ENCODE measurements around the gene KIF6.

KIF6 gene

DNA sequence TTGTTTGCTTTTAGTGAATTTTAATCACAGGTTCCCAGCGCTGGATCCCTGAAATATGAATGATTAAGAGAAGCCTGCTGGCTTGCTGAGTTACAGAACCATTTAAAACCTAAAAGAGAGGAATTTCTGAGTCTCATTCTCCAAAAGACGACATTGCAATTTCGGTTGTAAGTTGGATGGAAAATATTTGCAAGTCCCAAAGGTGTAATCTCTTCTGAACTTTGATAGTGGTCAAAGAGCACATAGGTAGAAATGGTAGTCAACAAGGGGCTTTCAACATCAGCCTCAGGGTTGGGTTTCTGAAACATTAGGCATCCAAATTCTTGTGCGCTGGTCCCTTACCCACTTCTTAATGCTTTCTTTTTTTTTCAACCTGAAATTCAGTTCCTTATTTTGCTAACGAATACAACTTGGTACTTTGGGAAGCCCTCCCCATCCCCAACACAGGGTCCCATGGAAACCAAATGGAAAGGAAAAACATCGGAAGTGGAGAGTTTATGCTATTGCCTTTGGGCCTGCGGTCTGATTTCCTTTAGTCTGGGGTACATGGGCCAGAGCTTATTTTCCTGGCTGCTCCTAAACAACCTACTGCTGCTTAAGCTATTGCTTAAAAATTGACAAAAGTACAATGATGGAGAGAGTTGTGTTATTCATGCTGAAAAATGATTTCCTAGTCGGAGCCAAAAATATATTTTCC is 285.7 kb downstream of the KIF6 start:
- no peak for DNase-seq

DNA sequence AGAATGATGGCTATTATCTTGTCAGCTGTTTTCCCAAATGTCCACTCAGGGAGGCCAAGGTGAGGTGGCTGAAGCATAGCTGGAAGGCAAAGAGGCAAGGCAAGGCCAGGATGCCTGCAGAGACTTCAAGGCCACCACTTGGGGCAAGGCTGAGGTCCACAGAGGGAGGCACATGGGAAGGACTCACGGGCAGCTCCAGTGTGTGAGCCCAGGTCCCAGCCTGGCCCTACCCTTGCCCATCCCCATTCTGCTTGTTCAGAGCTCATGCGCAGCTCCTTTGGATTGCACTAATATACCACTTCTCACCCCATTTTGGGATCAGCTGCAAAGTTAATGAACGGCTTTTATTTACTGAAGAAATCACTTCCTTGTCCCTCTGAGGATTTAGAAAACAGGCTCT is 291.6 kb downstream of the KIF6 start:
- DNase-seq, result no peak

DNA sequence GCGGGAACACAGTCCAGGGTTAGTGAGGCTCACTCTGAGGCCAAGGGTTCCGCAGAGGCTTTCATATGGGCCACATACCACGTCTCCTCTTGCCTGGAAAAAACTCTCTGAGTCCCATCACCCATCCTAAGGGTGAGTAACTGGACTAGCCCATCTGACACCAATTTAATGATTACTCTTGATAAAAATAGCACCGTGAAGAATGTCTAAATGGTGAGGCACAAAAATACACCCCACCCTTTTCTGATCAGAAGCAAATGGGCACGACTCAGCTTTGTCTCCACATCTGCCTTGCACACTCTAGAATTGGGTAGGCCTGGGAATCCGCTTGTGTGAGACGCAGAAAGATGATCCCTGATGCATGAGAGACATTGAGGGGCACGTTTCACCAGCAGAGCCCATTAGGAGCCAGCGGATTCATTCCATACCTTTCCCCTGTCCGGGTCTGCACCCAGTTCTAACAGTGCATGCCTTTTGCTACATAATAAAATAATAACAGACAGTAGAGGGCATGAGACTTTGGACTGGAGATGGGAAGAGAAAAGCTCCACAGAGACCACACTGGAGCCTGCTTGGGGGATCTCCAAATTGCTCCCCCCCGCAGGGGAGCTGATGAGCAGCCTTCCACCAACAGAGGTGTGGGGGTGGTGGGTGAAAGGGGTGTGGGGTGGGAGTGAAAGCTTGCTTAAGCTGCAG is 292.7 kb downstream of the KIF6 start:
- no peak for DNase-seq

DNA sequence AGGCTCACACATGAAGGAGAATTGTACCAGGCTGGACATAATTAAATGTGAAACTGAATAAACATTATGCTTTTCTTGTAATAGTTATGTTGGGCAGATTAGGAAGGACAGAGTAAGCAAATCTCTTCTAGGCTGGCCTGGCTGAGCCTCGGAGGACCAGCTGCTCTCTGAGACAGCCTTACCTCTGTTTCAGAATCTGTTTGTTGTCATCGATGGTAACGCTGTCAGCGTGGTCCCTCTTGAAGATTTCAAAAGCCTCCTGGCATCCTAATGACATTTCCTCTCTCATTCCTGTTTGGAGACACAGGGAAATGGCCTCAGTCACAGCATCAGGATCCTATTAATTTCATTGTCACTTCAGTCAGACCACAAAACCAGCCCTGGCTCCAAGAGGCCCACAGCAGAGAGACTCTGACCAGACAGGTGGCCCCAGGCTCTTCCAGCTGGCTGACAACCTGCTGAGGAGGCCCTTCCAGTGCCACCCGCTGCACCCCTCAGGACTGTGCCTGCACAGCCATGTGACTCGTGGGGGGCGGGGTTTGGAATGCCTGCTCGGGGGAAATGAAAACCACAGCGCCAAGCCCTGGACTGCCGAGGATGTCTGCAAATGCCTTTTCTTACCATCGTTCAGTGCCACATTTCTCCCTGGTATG is 294.2 kb downstream of the KIF6 start:
- DNase-seq, result no peak

DNA sequence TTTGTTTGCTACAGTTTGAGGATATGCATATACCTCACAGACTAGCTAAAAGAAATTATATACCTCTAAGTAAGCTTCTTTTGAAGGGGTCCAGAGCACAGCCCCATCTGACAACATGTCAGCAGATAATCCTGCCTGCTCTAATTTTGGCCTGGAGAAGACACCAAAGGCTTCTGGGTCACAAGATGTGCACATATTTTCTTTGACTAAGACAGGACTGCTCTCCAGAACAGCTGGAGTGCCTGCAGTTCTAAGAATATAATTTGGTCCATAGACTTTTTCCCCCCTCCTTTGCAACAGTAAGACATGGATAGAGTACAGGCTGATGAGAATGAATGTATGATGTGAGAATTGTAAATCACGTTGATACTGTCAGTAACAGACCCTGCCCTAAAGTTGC is 294.8 kb downstream of the KIF6 start:
- DNase-seq, result no peak

DNA sequence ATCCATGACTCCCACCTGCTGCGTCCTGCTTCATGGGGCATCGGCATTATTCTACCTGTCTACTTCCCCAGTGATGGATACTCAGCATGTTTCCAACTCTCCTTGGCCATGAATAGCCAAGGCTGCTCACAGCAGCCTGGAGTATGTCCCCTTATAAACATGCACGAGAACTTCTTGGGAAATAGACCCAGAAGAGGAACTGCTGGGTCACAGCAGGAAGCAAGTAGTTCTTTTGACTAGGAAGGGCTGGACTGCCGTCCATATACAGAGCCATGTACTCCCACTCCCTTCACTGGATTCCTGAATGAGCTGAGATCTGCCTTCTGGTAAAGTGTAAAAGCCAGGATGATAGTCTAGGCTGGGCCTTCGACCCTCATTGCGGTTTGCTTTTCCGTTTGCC is 296.4 kb downstream of the KIF6 start:
- no peak for DNase-seq

DNA sequence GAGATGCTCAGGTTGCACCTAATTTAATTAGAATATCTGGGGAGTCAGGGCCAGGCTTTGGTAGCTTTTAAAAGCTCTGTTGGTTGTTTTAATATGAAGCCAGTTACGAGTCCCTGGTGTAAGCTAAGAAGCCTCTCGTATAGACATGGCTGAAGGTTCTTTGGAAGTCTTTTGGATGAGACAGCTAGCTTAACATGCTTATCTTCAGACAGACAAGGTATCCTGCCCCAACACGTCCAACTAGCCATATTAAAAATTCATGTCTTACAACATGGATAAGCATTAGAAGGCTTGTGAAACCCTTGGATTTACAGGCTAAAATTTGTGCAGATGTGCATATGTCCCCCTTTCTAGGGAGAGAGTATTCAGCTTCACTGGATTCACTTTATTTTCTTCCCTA is 297.1 kb downstream of the KIF6 start:
- DNase-seq, result no peak

DNA sequence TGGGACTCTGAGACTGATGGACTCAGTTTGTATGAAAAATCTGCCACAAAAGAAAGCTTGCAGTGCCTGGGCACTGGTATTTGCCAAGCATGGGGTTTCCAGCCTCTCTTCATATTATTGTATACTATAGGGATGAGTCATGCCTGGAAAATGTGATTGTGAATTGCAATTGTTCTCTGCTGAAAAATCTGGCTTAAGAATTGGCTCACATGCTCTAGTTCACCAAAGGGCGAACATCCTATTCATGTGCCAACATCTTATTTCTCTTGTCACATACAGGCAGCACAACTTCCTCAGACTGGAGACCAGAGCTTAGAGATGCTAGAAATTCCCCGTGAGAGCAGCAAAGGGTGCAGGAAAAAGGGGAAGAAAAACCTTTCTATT is 299.1 kb downstream of the KIF6 start:
- peak; percentile 28 for DNase-seq

DNA sequence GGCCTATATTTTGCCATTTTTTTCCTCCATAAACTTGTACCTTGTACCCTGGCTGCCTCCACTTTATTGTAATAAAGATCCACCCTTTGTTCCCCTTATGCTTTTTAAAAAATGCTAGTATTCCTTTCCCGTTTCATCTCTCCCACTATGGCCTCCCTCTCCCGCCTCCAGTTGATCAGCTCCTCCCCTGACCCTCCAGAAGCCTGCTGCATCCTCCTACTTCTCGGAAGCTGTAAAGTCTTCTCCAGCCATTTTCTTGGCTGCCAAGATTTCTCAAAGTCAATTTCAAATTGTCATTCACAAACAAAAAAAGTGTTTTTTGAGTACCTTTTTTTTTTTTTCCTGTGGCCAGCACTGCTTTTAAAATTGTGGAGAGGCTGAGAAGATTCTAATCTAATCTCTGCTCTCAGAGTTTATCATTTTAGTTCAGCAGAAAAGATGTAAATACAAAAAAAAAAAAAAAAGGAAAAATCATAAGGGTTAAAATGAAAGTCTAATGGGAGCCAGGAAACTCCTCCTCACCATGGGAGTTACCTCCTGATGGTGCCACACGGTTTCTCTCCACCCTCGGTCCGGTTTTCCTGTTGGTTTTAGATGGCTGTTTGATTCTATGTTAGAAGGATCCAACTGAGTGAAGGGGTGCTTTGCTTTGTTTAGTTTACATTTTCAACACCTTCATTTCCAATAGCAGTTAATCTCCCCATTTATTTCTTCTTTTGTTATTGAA is 299.7 kb downstream of the KIF6 start:
- no peak for DNase-seq

DNA sequence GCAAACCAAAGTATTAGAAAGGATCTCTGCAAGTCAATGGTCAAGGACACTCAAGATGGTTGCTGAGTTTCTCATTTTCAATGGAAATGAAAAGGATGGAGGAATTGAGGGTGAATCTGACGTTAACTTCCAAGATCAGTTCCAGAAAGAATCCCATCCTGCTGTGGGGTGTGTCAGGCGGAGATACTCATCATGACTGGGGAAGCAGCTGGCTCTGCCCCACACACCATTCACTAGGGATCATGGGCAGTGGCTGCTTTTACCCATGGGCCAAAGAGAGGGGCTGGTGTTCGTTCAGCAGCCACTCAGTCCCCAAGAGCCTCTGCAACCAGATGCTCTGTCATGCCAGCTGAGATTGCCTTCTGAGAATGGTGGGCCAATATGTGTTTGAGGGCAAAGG is 300.4 kb downstream of the KIF6 start:
- DNase-seq, result no peak

DNA sequence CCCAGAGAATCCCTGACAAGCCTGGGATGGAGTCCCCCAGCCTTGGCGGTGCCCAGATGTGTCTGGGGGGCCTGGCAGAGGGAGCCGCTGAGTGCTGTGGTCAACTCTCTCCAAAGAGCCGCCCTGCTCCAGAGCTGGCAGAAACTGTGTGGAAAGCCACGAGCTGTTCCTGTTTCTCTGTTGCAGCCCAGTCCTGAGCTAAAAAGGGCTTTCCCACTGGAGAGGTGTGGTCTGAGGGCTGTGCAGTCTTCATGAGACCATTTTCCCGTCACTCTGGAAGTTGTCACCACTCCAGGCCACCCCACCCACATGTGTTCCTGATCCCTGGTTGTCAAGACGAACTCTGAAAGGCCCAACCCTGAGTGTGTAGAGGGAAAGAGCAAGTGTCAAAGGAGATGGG is 303.0 kb downstream of the KIF6 start:
- DNase-seq, result no peak

DNA sequence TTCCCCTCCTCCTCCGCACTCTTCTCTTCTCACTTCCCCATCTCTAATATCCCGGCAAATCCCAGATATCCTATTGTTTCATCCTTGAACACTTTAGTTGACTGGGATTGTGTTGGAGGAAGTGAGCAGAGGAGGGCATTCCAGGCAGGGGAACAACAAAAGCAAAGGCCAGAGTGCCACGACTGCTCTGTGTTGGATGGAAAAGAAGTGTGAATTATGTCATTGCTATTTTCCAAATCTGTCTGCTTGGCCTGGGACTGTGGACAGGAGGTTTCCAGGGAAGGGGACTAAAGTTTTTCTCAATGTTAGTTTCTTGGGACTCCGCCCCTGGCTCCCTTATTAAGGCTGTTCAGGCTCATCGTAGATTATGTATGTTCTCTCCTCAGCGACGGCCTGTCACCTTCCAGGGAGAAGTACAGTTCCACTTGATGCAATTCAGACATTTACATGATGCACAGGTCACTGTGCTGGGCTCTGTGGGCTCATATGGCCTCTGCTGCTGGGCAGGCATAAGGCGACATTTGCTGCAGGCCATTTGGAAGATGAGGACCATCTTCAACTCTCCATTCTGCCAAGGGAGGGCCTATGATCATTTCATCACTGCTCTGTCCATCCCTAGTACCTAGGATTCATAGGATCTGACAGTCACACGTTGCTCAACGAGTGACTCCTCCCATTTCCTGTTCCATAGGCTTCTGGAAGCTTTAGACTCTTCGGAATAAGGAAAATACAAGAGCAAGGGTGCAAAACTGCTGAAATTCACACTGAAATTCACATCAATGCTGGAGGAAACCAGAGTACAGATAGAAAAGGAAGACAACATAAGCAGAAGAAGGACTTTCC is 303.6 kb downstream of the KIF6 start:
- no peak for DNase-seq

DNA sequence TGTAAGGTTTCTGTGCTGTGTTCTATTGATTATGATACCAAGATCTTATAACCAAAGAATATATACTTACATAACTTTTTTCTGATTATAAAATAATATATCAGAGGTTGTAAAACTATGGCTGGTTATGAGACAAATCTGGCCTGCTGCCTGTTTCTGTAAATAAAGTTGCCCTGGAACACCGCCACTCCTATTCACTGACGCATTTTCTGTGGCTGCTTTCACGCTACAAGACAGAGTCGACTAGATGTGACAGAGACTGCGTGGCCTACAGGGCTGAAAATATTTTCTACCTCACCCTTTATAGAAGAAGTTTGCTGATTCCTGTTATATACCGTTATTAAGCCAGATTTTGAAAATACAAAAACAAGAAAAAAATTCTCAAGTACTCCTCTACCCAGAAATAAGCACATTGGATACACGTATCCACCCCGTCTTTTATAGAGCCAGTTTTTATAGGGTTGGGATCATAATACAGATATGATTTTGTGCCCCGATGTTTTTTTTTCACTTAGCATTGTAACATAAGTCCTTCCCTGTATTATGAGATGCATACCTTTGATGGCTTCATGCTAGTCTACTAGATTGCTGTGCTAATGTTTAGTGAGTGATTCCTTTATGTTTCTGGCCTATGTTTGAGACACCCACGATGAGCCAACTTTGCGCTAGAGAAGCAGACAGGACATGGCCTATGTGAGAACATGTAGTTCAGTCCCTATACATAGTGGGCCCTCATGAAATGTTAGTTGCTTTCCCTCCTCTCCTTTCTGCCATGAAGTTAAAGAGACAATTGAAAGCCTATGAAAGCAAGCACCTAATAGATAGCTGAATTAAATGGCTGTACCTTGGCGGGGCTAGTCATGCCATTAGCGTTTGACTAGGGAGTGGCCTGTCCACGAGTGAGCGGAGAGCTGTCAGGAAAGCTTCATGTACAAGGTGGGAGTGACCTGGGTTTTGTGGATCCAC is 304.6 kb downstream of the KIF6 start:
- DNase-seq, result no peak

DNA sequence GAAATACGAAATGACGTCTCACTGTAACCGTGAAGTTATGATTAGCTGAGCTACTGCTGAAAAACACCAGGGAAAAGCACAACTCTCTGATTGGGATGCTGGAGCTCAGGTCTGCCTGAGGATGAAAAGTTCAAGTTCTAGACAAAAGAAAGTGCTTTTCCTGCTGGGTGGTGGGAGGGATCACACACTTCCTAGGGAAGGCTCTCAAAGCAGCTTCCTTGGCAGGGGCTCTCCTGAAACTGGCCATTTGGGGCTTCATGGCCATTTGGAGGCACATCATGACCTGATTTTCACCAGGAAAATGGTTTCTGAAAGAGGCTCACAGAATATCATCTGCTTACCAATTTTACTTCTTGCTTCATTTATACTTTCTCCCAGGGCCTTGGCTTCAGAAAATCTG is 305.6 kb downstream of the KIF6 start:
- DNase-seq, result no peak

DNA sequence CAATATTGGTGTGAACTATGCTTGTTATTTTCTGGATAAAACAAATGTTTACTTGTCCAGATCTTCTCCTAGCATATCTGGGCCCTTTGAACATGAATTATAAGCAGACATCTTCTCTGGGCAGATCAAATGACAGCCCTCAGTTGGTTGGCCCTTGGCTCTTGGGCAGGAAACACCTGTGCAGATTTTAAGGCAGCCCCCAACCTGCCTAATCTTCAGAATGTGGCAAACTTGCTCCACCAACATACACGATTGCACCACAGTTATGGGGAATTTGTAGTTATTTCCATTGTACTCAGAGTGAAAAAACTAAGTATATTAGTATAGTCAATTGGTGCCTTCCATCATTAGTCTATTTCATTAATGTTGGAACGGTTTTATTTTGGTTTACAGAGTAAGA is 307.8 kb downstream of the KIF6 start:
- no peak for DNase-seq

DNA sequence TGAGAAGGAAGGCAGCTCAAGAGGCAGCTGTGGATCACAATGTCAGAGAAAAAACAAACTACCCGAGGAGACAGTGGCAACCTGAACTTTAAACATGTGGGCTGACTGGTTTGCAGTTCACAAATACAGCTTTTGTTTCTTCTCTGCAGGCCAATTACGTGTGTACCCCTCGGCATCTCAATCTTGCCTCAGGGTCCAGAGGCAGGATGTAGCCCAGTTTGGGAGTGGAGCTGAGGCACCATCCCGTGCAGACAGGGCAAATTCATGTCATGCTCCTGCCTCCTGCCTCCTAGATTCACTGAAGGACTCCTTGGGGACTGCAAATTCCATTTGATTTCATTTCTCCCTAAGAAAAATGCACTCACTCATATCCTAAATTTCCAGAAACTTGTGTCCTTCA is 308.5 kb downstream of the KIF6 start:
- no peak for DNase-seq

DNA sequence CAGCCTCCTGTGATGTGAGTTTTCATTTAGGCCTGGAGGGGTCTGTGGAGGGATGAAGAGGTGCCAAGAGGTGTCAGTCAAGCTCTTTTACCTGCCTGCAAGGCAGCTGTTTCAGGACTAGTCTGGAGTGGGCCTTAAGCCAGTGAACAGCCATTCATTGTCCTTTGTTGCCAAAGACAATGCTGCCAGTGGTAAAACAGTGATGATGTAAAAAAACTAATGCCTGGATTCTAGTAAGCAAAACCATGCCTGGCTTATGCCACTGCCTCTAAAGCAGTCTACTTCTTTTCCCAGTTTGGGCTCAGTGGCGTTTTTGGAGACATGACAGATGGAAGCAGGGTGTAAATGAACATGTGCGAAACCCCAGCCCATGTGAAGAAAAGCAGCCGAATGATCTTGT is 309.2 kb downstream of the KIF6 start:
- no peak for DNase-seq

DNA sequence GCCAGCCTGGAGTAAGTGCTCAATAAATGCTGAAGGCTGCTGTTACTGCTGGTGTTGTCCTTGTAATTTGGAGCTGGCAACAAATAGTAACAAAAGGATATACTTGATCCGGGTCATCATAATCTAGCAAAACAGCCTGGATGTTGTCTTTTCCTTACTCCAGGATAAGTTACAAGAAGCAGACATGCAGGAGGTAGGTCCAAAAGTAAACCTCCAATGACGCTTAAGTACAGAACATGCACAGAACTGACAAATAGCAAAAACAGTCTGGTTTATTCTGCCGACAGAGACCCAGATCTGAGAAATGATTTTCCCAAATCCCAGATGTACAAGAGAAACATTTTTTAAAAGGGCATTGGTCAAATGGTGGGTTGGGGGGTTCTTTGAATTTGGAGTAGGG is 309.7 kb downstream of the KIF6 start:
- no peak for DNase-seq

DNA sequence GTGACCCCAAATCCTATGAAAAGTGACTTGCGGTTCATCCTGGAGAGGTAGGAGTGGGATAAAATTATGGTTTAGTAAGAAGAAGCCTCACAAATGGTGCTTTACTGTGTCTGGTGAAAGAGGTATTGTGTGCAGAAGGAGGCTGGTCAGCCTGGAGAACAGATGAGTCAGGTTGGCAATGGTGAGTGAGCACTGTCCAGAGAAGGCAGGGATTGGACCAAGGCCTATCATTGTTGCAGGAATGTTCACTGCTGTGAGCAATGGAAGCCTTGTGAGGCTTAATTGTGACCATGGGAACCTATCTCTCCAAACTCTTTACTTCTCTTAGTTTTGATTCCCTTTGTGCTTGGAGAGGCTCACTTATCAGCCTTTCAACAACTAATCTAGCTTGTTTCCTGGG is 313.7 kb downstream of the KIF6 start:
- DNase-seq, result no peak

DNA sequence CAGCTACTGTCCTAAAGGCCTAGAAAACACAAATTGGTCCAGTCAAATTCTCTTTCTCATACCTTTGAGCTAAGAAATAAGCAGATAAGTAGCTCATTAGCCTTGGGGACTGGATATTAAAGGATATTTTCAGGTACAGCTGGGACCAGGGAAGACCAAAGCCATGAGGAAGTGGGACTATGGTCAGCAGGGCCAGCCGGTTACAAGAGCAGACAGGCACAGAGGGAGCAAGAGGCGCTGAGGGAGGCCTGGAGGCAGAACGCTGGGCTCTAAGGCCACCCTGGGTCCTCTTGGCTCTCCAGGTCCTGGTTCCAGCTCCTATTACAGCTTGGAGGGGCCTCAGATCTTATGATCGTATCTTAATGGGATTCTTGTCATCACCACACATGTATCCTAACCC is 314.2 kb downstream of the KIF6 start:
- DNase-seq, result no peak

DNA sequence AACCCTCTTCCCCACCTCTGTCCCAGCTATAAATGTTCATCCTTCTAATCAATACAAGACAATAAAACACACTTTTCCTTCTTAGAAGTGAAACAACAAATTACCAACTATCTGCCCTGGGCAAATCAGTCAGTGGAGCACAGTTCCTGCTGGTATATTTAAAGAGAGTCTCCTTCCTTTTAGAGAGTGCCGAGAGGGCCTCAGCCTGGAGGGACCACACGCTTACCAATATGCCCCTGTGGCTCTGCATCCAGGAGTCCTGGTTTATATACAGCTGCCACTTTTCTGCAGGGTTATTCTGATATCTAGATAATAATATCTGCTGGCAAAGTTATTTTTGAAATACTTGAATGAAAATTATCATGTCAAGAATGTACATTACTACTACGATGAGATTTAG is 315.3 kb downstream of the KIF6 start:
- DNase-seq, result no peak
